Suprapubic skin (tissue), 4 donors: ENCODE results near the gene ZNF22. TPM values are rescaled to one million over a fixed set of nuclear protein-coding genes. Genes with fewer than 3 reads are reported as not detected.

Experiments
- DNase-seq, 2 donors: peaks; one replicate each; pipeline ENCODE4 v3.0.0-alpha.2; 2019; ENCODE audit warnings: low spot score in 2 of 2
- H3K27ac ChIP-seq: fragments of 200-600 bp; sonication (generic); one replicate; pipeline ENCODE4 v1.5.1; 2019
- H3K27me3 ChIP-seq: fragments of 200-600 bp; sonication (generic); one replicate; pipeline ENCODE4 v1.5.1; 2019
- H3K36me3 ChIP-seq: fragments of 200-600 bp; sonication (generic); one replicate; pipeline ENCODE4 v1.5.1; 2019
- H3K4me1 ChIP-seq: fragments of 200-600 bp; sonication (generic); one replicate; pipeline ENCODE4 v1.5.1; 2019
- H3K4me3 ChIP-seq: fragments of 200-600 bp; sonication (generic); one replicate; pipeline ENCODE4 v1.5.1; 2019; ENCODE audit warnings: mild to moderate bottlenecking
- H3K9me3 ChIP-seq: fragments of 200-600 bp; sonication (generic); one replicate; pipeline ENCODE4 v1.5.1; 2019
- EP300 ChIP-seq: sonication (generic); formaldehyde crosslinking; IDR thresholded peaks from one replicate; pipeline ENCODE4 v1.6.1; 2017; ENCODE audit warnings: antibody characterized with exemption
- POLR2A ChIP-seq, 2 donors: fragments of 450-650 bp; IDR thresholded peaks; one replicate each; pipeline ENCODE4 v1.6.1; 2017; ENCODE audit warnings: antibody characterized with exemption in 2 of 2, mild to moderate bottlenecking in 2 of 2, moderate library complexity in 2 of 2
- POLR2AphosphoS5 ChIP-seq, 3 donors: sonication (generic); formaldehyde crosslinking; IDR thresholded peaks; one replicate each; pipeline ENCODE4 v1.6.1; 2017; ENCODE audit warnings: antibody characterized with exemption in 3 of 3
- WGBS: methylation state at CpG from one replicate; pipeline ENCODE4 v1.1.5; 2018; 5-methylcytosine and 5-hydroxymethylcytosine counted together
- total RNA-seq, 4 donors: library from RNA; depleted of rRNA; stranded (reverse); fragments of >200 nt; gene quantifications; one replicate each; pipeline ENCODE4 v1.1.0, GENCODE V29; 2016
- TF ChIP-seq, protein P1 (sequence below), 2 donors: fragments of 200-600 bp in 1 of 2; fragments of 450-650 bp in 1 of 2; sonication (generic) in 1 of 2; IDR thresholded peaks; one replicate each; pipeline ENCODE4 v1.5.1; 2016 to 2019; ENCODE audit warnings: antibody characterized with exemption in 2 of 2, mild to moderate bottlenecking in 1 of 2, moderate library complexity in 1 of 2

The ZNF22 gene
- total RNA-seq, 4 donors from 2014 or later = 6.7 to 15.1 (median 8.5) TPM

DNA sequence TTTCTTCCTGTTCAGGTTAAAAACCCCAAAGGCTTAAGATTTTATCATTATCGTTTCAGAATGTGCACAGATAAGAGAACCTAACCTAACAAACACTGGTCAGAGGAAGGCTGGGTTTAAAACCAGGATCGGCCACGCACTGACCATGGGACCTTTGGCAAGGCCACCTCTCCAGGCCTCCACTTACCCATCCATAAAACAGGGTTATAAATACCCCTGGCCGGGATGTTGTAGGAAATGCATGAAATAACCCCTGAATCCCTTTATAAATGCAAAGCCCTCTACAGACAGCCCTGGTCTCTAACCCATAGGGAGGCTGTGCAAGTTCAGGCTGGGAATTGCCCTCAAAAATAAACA is 22.5 kb upstream of the ZNF22 start:
- Histone ChIP-seq H3K4me1 (peaks cover 71% of the 10 kb centered on the region), H3K27me3 (no peaks in the 10 kb centered on the region), H3K27ac (peak overlapping the region; percentile 82), H3K36me3 (no peaks in the 10 kb centered on the region), H3K9me3 (no peaks in the 10 kb centered on the region), H3K4me3 (peak overlapping the region; percentile 44)
- no peak for DNase-seq
- 26% methylated on average over 4 of the region's 4 CpGs for WGBS
- TF ChIP-seq, protein P1, sequence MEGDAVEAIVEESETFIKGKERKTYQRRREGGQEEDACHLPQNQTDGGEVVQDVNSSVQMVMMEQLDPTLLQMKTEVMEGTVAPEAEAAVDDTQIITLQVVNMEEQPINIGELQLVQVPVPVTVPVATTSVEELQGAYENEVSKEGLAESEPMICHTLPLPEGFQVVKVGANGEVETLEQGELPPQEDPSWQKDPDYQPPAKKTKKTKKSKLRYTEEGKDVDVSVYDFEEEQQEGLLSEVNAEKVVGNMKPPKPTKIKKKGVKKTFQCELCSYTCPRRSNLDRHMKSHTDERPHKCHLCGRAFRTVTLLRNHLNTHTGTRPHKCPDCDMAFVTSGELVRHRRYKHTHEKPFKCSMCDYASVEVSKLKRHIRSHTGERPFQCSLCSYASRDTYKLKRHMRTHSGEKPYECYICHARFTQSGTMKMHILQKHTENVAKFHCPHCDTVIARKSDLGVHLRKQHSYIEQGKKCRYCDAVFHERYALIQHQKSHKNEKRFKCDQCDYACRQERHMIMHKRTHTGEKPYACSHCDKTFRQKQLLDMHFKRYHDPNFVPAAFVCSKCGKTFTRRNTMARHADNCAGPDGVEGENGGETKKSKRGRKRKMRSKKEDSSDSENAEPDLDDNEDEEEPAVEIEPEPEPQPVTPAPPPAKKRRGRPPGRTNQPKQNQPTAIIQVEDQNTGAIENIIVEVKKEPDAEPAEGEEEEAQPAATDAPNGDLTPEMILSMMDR (IDR thresholded peaks at IDR 0.05) = no peak
- TF ChIP-seq EP300 (no peak), POLR2AphosphoS5 (IDR thresholded peaks at IDR 0.05) (no peak), POLR2A (IDR thresholded peaks at IDR 0.05) (no peak)

DNA sequence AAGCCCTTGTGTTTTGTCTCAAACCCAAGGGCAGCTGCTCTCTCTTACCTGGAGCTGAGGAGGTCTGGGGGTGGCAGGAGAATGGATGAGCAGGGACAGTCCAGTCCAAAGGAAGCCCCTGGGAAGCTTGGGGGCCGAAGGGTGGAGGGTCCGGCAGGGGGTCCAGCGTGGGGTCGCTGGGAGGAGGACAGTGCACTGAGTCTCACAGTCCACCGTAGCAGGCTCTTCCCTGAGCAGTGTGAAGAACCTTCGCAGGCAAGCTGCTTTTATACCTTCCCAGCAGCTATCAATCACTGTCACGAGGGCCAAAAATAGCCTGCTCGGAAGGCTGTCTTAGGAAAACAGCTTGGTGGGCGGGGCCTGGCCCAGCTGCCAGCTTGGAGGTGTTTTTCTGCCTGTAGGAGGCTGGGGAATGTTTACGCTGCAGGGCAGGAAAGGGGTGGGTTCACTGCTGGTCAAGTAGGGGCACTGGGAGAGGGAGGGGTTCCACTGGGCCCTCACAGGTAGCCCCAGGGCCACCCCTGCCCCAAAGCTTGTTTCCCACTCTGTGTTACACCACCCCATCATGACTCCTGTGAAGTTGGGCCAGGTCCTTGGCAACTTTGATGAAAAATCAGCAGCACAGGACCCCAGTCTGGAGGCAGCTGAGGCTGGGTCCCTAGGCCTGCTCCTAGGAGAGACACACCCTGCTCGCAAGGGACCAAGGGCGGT is 22.0 kb upstream of the ZNF22 start, which contains the start of gene DEPP1:
DEPP1 (minus strand) TSS at position 240 of the 711 bp plus-strand sequence. CDS start 779 bp downstream, outside the sequence.
- TF ChIP-seq, protein P1 (IDR thresholded peaks at IDR 0.05) = peak in 1 of 2 donors; percentile 7
- TF ChIP-seq EP300 (no peak), POLR2AphosphoS5 (IDR thresholded peaks at IDR 0.05) (peak; percentile 83 to 96 (median 91)), POLR2A (IDR thresholded peaks at IDR 0.05) (peak; percentile 84 to 94)
- Histone ChIP-seq H3K27ac (peak within 1 kb of the TSS; percentile 82), H3K4me1 (peaks cover 66% of the 10 kb centered on the region), H3K36me3 (no peaks in the 10 kb centered on the region), H3K27me3 (no peaks in the 10 kb centered on the region), H3K9me3 (no peaks in the 10 kb centered on the region), H3K4me3 (peak within 1 kb of the TSS; percentile 44)
- WGBS = 33% methylated on average over 11 of the region's 12 CpGs
- DNase-seq = peak; percentile 92

DNA sequence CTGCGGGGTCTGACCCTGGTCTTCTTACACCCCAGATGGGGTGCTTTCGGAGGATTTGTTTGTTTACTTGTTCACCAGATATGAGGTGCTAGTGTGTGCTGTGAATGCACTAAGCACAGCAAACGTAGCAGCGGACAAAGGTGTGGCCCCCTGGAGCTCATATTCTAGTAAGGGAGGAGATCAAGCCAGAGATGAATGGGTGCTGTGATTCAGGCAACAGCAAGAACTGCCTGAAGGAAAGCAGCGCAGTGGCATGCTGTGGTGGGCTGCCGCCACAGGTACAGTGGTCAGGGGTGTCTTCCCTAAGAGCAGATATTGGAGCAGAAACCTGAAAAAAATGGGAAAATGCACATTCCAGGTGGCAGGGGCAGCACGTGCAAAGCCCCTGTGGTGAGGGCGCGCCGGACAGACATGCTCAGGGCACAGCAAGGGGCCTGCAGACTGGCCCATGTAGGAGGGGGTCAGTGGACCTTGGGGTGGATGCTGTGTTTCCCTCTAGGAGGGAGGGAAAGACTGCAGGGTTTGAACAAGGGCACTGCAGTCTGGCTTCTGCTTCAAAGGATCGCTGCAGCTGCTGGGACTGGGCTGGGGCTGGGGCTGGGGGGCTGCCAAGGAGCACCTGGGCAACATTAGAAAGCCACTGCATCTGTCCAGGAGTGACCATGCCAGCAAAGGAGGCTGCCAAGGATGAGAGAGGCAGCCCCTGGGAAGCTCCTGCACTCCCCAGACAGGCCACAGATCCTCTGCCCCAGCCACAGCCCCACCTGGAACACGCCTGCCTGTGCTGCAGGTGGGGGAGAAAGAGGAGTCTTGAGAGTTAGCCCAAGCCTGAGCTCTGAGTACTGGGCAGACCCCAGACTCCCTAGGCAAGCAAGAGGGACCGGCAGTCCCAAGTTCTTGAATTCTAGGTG is 21.2 kb upstream of the ZNF22 start:
- Histone ChIP-seq H3K4me3 (no peak overlapping the region), H3K36me3 (peaks cover under 1% of the 10 kb centered on the region), H3K27ac (peak overlapping the region; percentile 82), H3K4me1 (peaks cover 58% of the 10 kb centered on the region), H3K27me3 (no peaks in the 10 kb centered on the region), H3K9me3 (no peaks in the 10 kb centered on the region)
- TF ChIP-seq EP300 (no peak), POLR2A (IDR thresholded peaks at IDR 0.05) (no peak), POLR2AphosphoS5 (IDR thresholded peaks at IDR 0.05) (no peak)
- TF ChIP-seq, protein P1 (IDR thresholded peaks at IDR 0.05) = no peak
- DNase-seq = peak; percentile 59 to 73
- 67% methylated on average over 13 of the region's 13 CpGs for WGBS

DNA sequence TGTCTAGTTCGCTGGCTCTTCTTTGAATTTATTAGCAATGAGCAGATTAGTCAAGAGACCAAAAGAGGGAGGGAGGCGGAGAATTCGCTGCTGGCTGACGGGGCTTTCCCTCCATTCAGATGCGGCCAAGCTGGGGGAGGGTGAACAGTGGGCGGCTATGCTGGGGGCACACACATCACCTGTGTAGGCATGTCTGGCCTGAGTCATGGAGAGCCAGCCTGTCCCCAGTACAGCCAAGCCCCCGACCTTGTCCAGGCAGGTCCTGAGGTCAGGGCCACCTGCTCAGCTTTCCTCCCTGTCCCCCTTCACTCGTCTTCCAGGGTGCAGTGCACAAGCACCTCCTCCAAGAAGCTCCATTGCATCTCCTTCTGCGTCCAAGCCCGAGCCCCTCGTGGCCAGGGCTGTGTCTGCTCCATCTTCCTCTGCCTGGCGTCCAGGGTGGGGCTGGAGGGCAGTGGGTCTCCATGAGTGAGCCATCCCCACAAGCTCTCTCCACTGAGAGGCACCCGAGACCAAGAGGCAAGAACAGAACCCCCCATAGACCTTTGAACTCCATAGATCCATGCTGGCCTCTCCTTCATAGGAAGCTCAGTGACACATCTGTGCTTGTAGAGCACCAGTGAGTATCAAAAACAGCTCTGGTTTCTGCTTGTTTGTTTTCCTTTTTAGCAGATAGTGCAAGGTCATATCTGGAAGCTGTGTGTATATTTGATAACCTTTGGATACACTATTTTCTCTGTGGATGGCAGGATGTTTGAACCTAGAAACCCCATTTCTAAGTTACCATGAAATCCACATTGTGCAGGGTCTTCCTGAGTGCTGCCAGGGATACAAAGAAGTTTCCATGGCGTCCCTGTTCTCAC is 20.2 kb upstream of the ZNF22 start:
- Histone ChIP-seq H3K27ac (peak overlapping the region; percentile 82), H3K4me1 (peaks cover 48% of the 10 kb centered on the region), H3K9me3 (no peaks in the 10 kb centered on the region), H3K4me3 (no peak overlapping the region), H3K27me3 (no peaks in the 10 kb centered on the region), H3K36me3 (peaks cover 9% of the 10 kb centered on the region)
- no peak for TF ChIP-seq POLR2A (IDR thresholded peaks at IDR 0.05)
- TF ChIP-seq, protein P1 (IDR thresholded peaks at IDR 0.05) = no peak
- no peak for TF ChIP-seq POLR2AphosphoS5 (IDR thresholded peaks at IDR 0.05)
- DNase-seq = peak; percentile 59 to 80
- 82% methylated on average over 14 of the region's 14 CpGs for WGBS
